NCI-H146 (cell line): ENCODE measurements around the gene FLYWCH1.

Experiments
- DNase-seq: peaks from one replicate; lab custom pipeline; 2025; lab: John Stamatoyannopoulos, UW

FLYWCH1 gene

GRCh38 chr16:2911638-2912329, at the start of gene FLYWCH1:
TSS of gene FLYWCH1 (plus strand) at chr16:2911931. CDS start at chr16:2929686, 17,755 bp downstream.
- DNase-seq = peak; percentile 99

- DNase-seq = no peak
Observed at GRCh38 chr16:2865651-2866050, 46.1 kb upstream of the FLYWCH1 start.

- DNase-seq = no peak
Observed at GRCh38 chr16:2866431-2866830, 45.3 kb upstream of the FLYWCH1 start.

GRCh38 chr16:2867661-2867986, 44.1 kb upstream of the FLYWCH1 start:
- no peak for DNase-seq

- DNase-seq = peak; percentile 91
Observed at GRCh38 chr16:2867987-2868789, 43.5 kb upstream of the FLYWCH1 start.

- no peak for DNase-seq
Observed at GRCh38 chr16:2871926-2872325, 39.8 kb upstream of the FLYWCH1 start.

GRCh38 chr16:2874032-2874911, 37.5 kb upstream of the FLYWCH1 start:
- no peak for DNase-seq

- DNase-seq = peak; percentile 70
Observed at GRCh38 chr16:2874912-2875362, 36.8 kb upstream of the FLYWCH1 start.

GRCh38 chr16:2879854-2880508, 31.8 kb upstream of the FLYWCH1 start:
- DNase-seq = no peak

GRCh38 chr16:2881783-2882649, 29.7 kb upstream of the FLYWCH1 start:
- DNase-seq = peak; percentile 46

GRCh38 chr16:2882650-2883457, 28.9 kb upstream of the FLYWCH1 start, which contains the start of gene FLYWCH2:
TSS of gene FLYWCH2 (plus strand) at chr16:2883215. CDS start at chr16:2896450, 13,235 bp downstream.
- peak; percentile 99 for DNase-seq

- DNase-seq = peak; percentile 41
Observed at GRCh38 chr16:2883458-2883908, 28.2 kb upstream of the FLYWCH1 start.

GRCh38 chr16:2884041-2884451, 27.7 kb upstream of the FLYWCH1 start:
- DNase-seq = no peak

GRCh38 chr16:2894231-2894630, 17.5 kb upstream of the FLYWCH1 start:
- DNase-seq = no peak

- no peak for DNase-seq
Observed at GRCh38 chr16:2895813-2896212, 15.9 kb upstream of the FLYWCH1 start.

- DNase-seq = no peak
Observed at GRCh38 chr16:2896480-2897010, 15.2 kb upstream of the FLYWCH1 start.

- no peak for DNase-seq
Observed at GRCh38 chr16:2897110-2897509, 14.6 kb upstream of the FLYWCH1 start.

- DNase-seq = no peak
Observed at GRCh38 chr16:2898831-2899563, 12.7 kb upstream of the FLYWCH1 start.

GRCh38 chr16:2899564-2900072, 12.1 kb upstream of the FLYWCH1 start:
- no peak for DNase-seq
